Activated T-helper 9 cell treated with anti-CD3 and anti-CD28 coated beads, Interleukin-2, amount 50 U/mL, for 16 hours (primary cell): ENCODE measurements around the gene LOC101059915.
"Not testable (repeated sequence)": the region's sequence is repeated elsewhere in the genome, so short reads cannot be mapped to it uniquely, and the experiment has no call there.

Experiments
- DNase-seq: peaks from one replicate; pipeline ENCODE4 v3.0.0-alpha.2; 2020; ENCODE audit warnings: low read depth

LOC101059915 gene

GRCh38 chrX:71675636-71676035, 8.3 kb downstream of the LOC101059915 start:
- not testable (repeated sequence) for DNase-seq

GRCh38 chrX:71676068-71676795, 8.9 kb downstream of the LOC101059915 start:
- DNase-seq = not testable (repeated sequence)

GRCh38 chrX:71677195-71677594, 9.8 kb downstream of the LOC101059915 start:
- not testable (repeated sequence) for DNase-seq

- DNase-seq = no peak
Measured at GRCh38 chrX:71679575-71680207, 12.3 kb downstream of the LOC101059915 start.

- DNase-seq = not testable (repeated sequence)
Measured at GRCh38 chrX:71696641-71697465, 29.5 kb downstream of the LOC101059915 start.

GRCh38 chrX:71697466-71698298, 30.3 kb downstream of the LOC101059915 start:
- not testable (repeated sequence) for DNase-seq

GRCh38 chrX:71698299-71699022, 31.1 kb downstream of the LOC101059915 start:
- DNase-seq = not testable (repeated sequence)

GRCh38 chrX:71699023-71699344, 31.6 kb downstream of the LOC101059915 start:
- DNase-seq = not testable (repeated sequence)

GRCh38 chrX:71702853-71703252, 35.5 kb downstream of the LOC101059915 start:
- DNase-seq = not testable (repeated sequence)

GRCh38 chrX:71714064-71714463, 46.7 kb downstream of the LOC101059915 start:
- DNase-seq = not testable (repeated sequence)

- DNase-seq = not testable (repeated sequence)
Measured at GRCh38 chrX:71715551-71715950, 48.2 kb downstream of the LOC101059915 start.

GRCh38 chrX:71716323-71716722, 49.0 kb downstream of the LOC101059915 start:
- DNase-seq = not testable (repeated sequence)

GRCh38 chrX:71718185-71718584, 50.8 kb downstream of the LOC101059915 start, which contains the start of gene CXorf49:
Gene CXorf49, minus strand, starts transcription at chrX:71718285. Its CDS starts 134 bp downstream, at chrX:71718151.
- not testable (repeated sequence) for DNase-seq

- DNase-seq = not testable (repeated sequence)
Measured at GRCh38 chrX:71719195-71719594, 51.8 kb downstream of the LOC101059915 start.

GRCh38 chrX:71720289-71720886, 53.0 kb downstream of the LOC101059915 start:
- DNase-seq = not testable (repeated sequence)
